Activated naive CD4-positive, alpha-beta T cell treated with anti-CD3 and anti-CD28 coated beads, Interleukin-2, amount 10 ng/mL, durations not matched to agents 7 days and 5 days (primary cell): ENCODE results near the gene MTG1.

Experiments
- CTCF ChIA-PET: fragments of 350-600 bp; sonication (Branson Sonifier 250); formaldehyde crosslinking; loops from one replicate; lab custom pipeline; 2021; ENCODE audit warnings: antibody characterized with exemption; lab: Charles Lee
- DNase-seq: peaks from one replicate; pipeline ENCODE4 v3.0.0-alpha.2; 2020
- H3K27ac Mint-ChIP-seq: one replicate; pipeline ENCODE4 v1.8.0; 2021; ENCODE audit warnings: mild to moderate bottlenecking, moderate library complexity, mixed read lengths
- H3K27me3 Mint-ChIP-seq: one replicate; pipeline ENCODE4 v1.8.0; 2021; ENCODE audit warnings: mild to moderate bottlenecking, mixed read lengths
- H3K36me3 Mint-ChIP-seq: one replicate; pipeline ENCODE4 v1.8.0; 2021; ENCODE audit warnings: mixed read lengths
- H3K4me1 Mint-ChIP-seq: one replicate; pipeline ENCODE4 v1.8.0; 2021; ENCODE audit warnings: mixed read lengths
- H3K4me3 Mint-ChIP-seq: one replicate; pipeline ENCODE4 v1.8.0; 2021; ENCODE audit warnings: mild to moderate bottlenecking, moderate library complexity, mixed read lengths
- H3K9me3 Mint-ChIP-seq: one replicate; pipeline ENCODE4 v1.8.0; 2021; ENCODE audit warnings: mixed read lengths

The MTG1 gene

DNA sequence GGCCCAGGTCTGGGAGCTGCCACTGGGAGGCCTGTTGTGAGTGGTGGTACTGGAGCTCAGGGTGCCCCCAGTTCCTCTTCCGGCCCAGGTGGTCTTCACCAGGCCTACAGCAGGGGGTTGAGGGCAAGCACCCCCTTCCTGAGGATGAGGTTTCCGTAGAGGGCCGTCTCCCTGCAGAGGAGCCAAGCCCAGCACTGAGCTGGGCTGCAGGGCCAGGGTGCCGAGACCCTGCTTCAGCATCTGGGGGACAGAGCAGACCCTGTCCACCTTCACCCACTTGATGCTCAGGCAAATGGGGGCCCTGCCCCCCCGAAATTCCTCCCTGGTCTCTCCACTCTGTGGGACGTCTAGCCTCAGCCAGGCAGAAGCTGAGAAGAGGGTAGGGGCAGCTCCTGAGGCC is 38.7 kb upstream of the MTG1 start:
- Mint-ChIP-seq H3K27ac (no peak overlapping the region), H3K36me3 (no peaks in the 10 kb centered on the region), H3K27me3 (peaks cover 8% of the 10 kb centered on the region), H3K4me1 (peaks cover 6% of the 10 kb centered on the region), H3K4me3 (no peak overlapping the region), H3K9me3 (no peaks in the 10 kb centered on the region)
- CTCF ChIA-PET = no interaction called here
- DNase-seq = no peak

DNA sequence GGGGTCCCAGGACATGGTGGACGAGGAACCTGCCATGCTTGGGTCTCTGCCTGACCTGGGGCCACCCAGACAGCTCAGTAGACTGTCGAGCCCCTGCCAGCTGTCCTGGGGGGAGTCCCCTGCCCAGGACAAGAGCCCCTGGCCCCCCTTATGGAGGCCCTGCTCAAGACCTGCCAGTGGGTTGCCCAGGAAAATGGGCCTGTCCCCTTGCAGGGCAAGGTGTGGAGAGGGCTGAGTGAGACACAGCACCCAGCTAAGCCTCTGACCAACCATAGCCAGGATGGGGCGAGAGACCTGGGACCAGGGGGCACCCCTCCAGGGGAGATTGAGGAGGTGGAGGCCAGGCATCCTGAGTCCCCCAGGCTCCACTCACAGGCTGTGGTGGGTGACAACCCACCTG is 38.0 kb upstream of the MTG1 start:
- no peak overlapping the region for H3K27ac Mint-ChIP-seq
- CTCF ChIA-PET = interaction anchor here (1.3 kb wide), 1 partner anchor 27 kb away, joined by 3 read pairs; no protein-coding TSS in a partner anchor
- peak overlapping the region; percentile 63 for H3K4me3 Mint-ChIP-seq

GRCh38 chr10:133356549-133357284 is 37.2 kb upstream of the MTG1 start:
- Mint-ChIP-seq H3K4me1 (peaks cover 6% of the 10 kb centered on the region), H3K4me3 (peak overlapping the region; percentile 73), H3K36me3 (no peaks in the 10 kb centered on the region), H3K27me3 (peaks cover 5% of the 10 kb centered on the region), H3K9me3 (no peaks in the 10 kb centered on the region), H3K27ac (no peak overlapping the region)
- CTCF ChIA-PET = interaction anchor here (1.3 kb wide), 1 partner anchor 28 kb away, joined by 3 read pairs; no protein-coding TSS in a partner anchor
- DNase-seq = no peak

More for the DNA sequence above, 38.0 kb upstream of the MTG1 start:
- Mint-ChIP-seq H3K27me3 (peaks cover 8% of the 10 kb centered on the region), H3K4me1 (peaks cover 6% of the 10 kb centered on the region), H3K36me3 (no peaks in the 10 kb centered on the region), H3K9me3 (no peaks in the 10 kb centered on the region)
- DNase-seq = no peak

GRCh38 chr10:133357285-133358161 is 36.4 kb upstream of the MTG1 start, which contains the start of gene FUOM:
Gene FUOM, minus strand, starts transcription at chr10:133358019. Its CDS starts 12 bp downstream, at chr10:133358007.
- no peaks in the 10 kb centered on the region for H3K36me3 Mint-ChIP-seq
- peaks cover 3% of the 10 kb centered on the region for H3K27me3 Mint-ChIP-seq
- H3K4me3 Mint-ChIP-seq = peak within 1 kb of the TSS; percentile 73
- H3K27ac Mint-ChIP-seq = no peak within 1 kb of the TSS
- DNase-seq = peak; percentile 83
- peaks cover 6% of the 10 kb centered on the region for H3K4me1 Mint-ChIP-seq
- no peaks in the 10 kb centered on the region for H3K9me3 Mint-ChIP-seq
- CTCF ChIA-PET = no interaction called here

GRCh38 chr10:133358162-133358924 is 35.6 kb upstream of the MTG1 start:
- Mint-ChIP-seq H3K4me1 (peaks cover 6% of the 10 kb centered on the region), H3K9me3 (no peaks in the 10 kb centered on the region), H3K27ac (no peak overlapping the region), H3K36me3 (no peaks in the 10 kb centered on the region), H3K27me3 (peaks cover 3% of the 10 kb centered on the region), H3K4me3 (no peak overlapping the region)
- CTCF ChIA-PET = interaction anchor here (0.7 kb wide), 1 partner anchor 29 kb away, joined by 3 read pairs; no protein-coding TSS in a partner anchor
- DNase-seq = no peak

DNA sequence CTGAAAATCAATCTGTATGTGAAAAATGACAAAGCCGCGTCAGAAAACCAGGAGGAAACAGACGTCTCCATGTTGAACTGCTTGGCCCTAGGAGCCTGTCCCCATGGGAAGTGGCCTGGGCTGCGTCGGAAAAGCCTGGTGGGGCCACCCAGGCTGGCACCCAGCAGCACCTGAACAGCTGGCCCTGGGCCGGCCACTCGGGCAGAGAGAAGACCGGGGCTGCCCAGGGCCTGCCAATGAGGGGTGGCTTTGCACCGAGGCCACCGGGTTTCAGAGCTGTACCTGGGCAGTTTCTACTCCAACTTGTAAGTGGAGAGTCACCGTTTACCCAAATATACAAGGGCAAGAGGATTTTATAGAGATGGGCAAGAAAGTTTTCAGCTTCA is 35.0 kb upstream of the MTG1 start:
- H3K4me1 Mint-ChIP-seq = peaks cover 6% of the 10 kb centered on the region
- CTCF ChIA-PET = interaction anchor here (0.7 to 1.0 kb wide), 2 partner anchors 29 to 30 kb away, joined by 3 to 4 read pairs; no protein-coding TSS in a partner anchor
- no peaks in the 10 kb centered on the region for H3K36me3 Mint-ChIP-seq

GRCh38 chr10:133359554-133359971 is 34.4 kb upstream of the MTG1 start:
- DNase-seq = no peak
- H3K4me1 Mint-ChIP-seq = peaks cover 6% of the 10 kb centered on the region
- CTCF ChIA-PET = interaction anchor here (1.0 kb wide), 1 partner anchor 30 kb away, joined by 4 read pairs; no protein-coding TSS in a partner anchor
- H3K27me3 Mint-ChIP-seq = peaks cover 3% of the 10 kb centered on the region
- peaks cover 2% of the 10 kb centered on the region for H3K36me3 Mint-ChIP-seq
- H3K27ac Mint-ChIP-seq = no peak overlapping the region
- no peak overlapping the region for H3K4me3 Mint-ChIP-seq
- H3K9me3 Mint-ChIP-seq = no peaks in the 10 kb centered on the region

More for the DNA sequence above, 35.0 kb upstream of the MTG1 start:
- DNase-seq = no peak
- H3K4me3 Mint-ChIP-seq = no peak overlapping the region
- no peaks in the 10 kb centered on the region for H3K9me3 Mint-ChIP-seq
- no peak overlapping the region for H3K27ac Mint-ChIP-seq
- peaks cover 3% of the 10 kb centered on the region for H3K27me3 Mint-ChIP-seq

DNA sequence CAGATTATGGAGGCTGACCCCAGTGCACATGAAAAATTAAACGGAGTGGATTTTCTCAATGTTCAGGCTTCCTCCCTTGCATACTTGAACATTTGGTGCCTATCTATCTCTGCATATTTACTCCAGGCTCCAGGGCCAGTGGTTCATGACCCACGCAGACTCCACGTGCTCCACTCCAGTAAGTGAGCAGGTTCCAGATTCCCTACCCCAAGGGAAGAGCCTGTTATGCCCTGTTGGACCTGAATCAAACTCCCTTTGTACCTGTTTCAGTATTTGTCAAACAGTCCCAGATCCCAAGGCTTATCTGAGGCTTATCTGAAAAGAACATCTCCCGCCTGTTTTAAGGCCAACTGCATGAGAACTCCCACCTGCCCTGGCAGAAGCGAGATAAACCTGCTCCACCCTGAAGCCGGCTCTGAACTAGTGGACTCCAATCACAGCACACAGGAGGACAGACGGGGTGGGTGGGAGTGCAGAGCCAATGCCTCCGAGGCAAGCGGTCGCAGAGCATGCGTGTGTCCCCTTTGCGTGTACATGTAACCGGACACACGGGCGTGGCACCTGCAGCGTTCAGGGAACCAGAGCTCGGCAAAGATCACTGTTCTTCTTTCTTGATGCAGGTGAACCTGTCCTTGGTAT is 33.9 kb upstream of the MTG1 start:
- DNase-seq = no peak
- peaks cover 5% of the 10 kb centered on the region for H3K36me3 Mint-ChIP-seq
- H3K4me1 Mint-ChIP-seq = peaks cover 6% of the 10 kb centered on the region
- H3K9me3 Mint-ChIP-seq = no peaks in the 10 kb centered on the region
- no peak overlapping the region for H3K27ac Mint-ChIP-seq
- CTCF ChIA-PET = interaction anchor here (1.0 kb wide), 1 partner anchor 31 kb away, joined by 4 read pairs; no protein-coding TSS in a partner anchor
- no peak overlapping the region for H3K4me3 Mint-ChIP-seq
- peaks cover 3% of the 10 kb centered on the region for H3K27me3 Mint-ChIP-seq

GRCh38 chr10:133361227-133361626 is 32.7 kb upstream of the MTG1 start:
- peaks cover under 1% of the 10 kb centered on the region for H3K27me3 Mint-ChIP-seq
- peaks cover 3% of the 10 kb centered on the region for H3K4me1 Mint-ChIP-seq
- CTCF ChIA-PET = interaction anchor here (1.0 kb wide), 1 partner anchor 8 kb away, joined by 3 read pairs; no protein-coding TSS in a partner anchor
- no peak overlapping the region for H3K27ac Mint-ChIP-seq
- no peak for DNase-seq
- H3K36me3 Mint-ChIP-seq = peaks cover 7% of the 10 kb centered on the region
- no peaks in the 10 kb centered on the region for H3K9me3 Mint-ChIP-seq
- no peak overlapping the region for H3K4me3 Mint-ChIP-seq

GRCh38 chr10:133361773-133362441 is 32.0 kb upstream of the MTG1 start:
- H3K27ac Mint-ChIP-seq = no peak overlapping the region
- CTCF ChIA-PET = interaction anchor here (1.0 kb wide), 1 partner anchor 7 kb away, joined by 3 read pairs; no protein-coding TSS in a partner anchor

DNA sequence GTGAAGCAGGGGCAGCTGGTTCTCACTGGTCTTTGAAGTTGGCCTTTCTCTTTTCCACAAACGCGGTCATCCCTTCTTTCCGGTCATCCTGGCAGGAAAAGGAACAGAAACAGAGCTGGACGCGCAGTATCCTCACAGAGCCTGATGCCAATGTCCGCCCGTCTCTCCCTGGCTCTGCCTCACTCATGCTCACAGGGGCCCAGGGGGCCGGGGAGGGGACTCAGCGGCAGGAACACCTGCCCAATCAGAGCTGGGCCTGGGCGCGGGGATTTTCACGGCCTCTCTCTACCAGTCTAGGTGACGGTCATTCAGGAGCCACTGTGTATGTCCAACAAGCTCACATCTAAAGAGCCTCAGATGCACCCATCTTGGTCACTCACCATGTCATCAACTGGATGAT is 31.1 kb upstream of the MTG1 start:
- Mint-ChIP-seq H3K4me3 (no peak overlapping the region), H3K4me1 (no peaks in the 10 kb centered on the region), H3K27ac (no peak overlapping the region), H3K36me3 (peaks cover 10% of the 10 kb centered on the region), H3K27me3 (no peaks in the 10 kb centered on the region), H3K9me3 (no peaks in the 10 kb centered on the region)
- CTCF ChIA-PET = no interaction called here
- no peak for DNase-seq

More at GRCh38 chr10:133361773-133362441, 32.0 kb upstream of the MTG1 start:
- H3K36me3 Mint-ChIP-seq = peaks cover 7% of the 10 kb centered on the region
- H3K4me1 Mint-ChIP-seq = peaks cover 3% of the 10 kb centered on the region
- H3K27me3 Mint-ChIP-seq = no peaks in the 10 kb centered on the region
- no peaks in the 10 kb centered on the region for H3K9me3 Mint-ChIP-seq
- H3K4me3 Mint-ChIP-seq = no peak overlapping the region
- DNase-seq = no peak

- Mint-ChIP-seq H3K9me3 (no peaks in the 10 kb centered on the region), H3K27me3 (no peaks in the 10 kb centered on the region), H3K27ac (no peak overlapping the region), H3K4me3 (no peak overlapping the region), H3K36me3 (peaks cover 17% of the 10 kb centered on the region), H3K4me1 (no peaks in the 10 kb centered on the region)
- CTCF ChIA-PET = no interaction called here
- DNase-seq = no peak
Measured at GRCh38 chr10:133364645-133365431, 29.1 kb upstream of the MTG1 start.
